DLD1 (cell line): Measurements from ENCODE around the gene LILRB4.
"Not testable (repeated sequence)": the region's sequence is repeated elsewhere in the genome, so short reads cannot be mapped to it uniquely, and the experiment has no call there.

Source experiments
- in situ Hi-C: cut with HindIII; loops from 2 replicates; pipeline ENCODE4 v1.10.0; 2017; ENCODE audit warnings: low sequenced_read_pairs

Gene LILRB4

GRCh38 chr19:54684527-54684926 is 21.7 kb downstream of the LILRB4 start:
- in situ Hi-C loops, result no loop called here

GRCh38 chr19:54691582-54692297 is 29.0 kb downstream of the LILRB4 start:
- in situ Hi-C loops, result no loop called here

GRCh38 chr19:54692298-54692615 is 29.5 kb downstream of the LILRB4 start:
- in situ Hi-C loops, result no loop called here

- in situ Hi-C loops, result no loop called here
These were observed 31.9 kb downstream of the LILRB4 start for GRCh38 chr19:54694648-54695047.

GRCh38 chr19:54696117-54696548 is 33.3 kb downstream of the LILRB4 start:
- in situ Hi-C loops, result no loop called here

- in situ Hi-C loops, result no loop called here
These were observed 34.0 kb downstream of the LILRB4 start for GRCh38 chr19:54696766-54697165.

- in situ Hi-C loops, result not testable (repeated sequence)
These were observed 34.9 kb downstream of the LILRB4 start for GRCh38 chr19:54697716-54698115.

GRCh38 chr19:54704928-54705327 is 42.1 kb downstream of the LILRB4 start:
- in situ Hi-C loops, result no loop called here

GRCh38 chr19:54707962-54708361 is 45.2 kb downstream of the LILRB4 start:
- in situ Hi-C loops, result no loop called here

- in situ Hi-C loops, result no loop called here
These were observed 46.0 kb downstream of the LILRB4 start for GRCh38 chr19:54708781-54709180.

- in situ Hi-C loops, result no loop called here
These were observed 46.6 kb downstream of the LILRB4 start for GRCh38 chr19:54709212-54709948.

GRCh38 chr19:54709956-54710355 is 47.2 kb downstream of the LILRB4 start:
- in situ Hi-C loops, result not testable (repeated sequence)
